ENCODE results near the gene GPR162. TPM values are rescaled to one million over a fixed set of nuclear protein-coding genes. Genes with fewer than 3 reads are reported as not detected.
A peak's percentile ranks its signal among the peaks of the same experiment; 100 is the strongest.

GPR162 gene
- total and polyA plus RNA-seq, 3 experiments from 2014 or later, result 0.11 TPM; not detected in 2

DNA sequence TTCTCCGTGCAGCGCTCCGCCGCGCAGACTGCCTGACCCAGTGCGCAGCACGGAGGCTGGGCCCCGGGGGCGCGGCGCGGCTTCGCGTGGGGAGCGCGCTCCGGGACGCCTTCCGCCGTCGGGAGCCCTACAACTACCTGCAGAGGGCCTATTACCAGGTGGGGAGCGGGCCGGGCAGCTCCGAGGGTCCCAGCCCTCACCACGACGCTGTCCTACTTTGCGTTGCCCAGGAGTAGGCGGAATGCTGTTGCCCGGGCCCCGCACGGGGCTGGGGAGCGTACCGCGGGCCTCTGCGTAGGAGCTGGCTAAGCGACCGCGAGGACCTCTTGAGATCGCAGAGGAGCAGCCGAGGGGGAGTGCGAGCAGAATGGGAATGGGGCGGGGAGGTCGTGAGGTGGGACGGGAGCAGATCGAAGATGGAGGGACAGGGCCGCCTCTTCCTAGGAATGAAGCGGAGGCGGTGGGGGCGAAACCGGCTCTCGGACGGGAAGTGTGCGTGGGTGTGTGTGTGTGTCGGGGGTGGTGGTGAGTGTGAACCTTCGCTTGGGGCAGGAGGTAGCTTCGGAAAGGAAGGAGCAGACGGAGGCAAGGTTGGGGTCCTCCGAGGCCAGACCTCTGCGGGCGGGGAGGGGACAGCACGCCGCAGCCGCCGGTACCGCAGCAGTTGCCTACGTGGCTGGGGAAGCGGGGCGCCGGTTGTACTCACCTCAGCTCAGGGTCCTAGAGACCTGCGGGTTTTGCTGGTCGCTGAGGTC is 7.3 kb downstream of the GPR162 start:
- H3K4me1 Mint-ChIP-seq, result peaks cover 15 to 25% (median 20%) of the 10 kb centered on the region in 3 donors
- Histone ChIP-seq H3K36me3 (ENCODE audit: insufficient read depth, low read length) (no peaks in the 10 kb centered on the region), H3K27ac (ENCODE audit: low read depth, low read length) (peak overlapping the region; percentile 78), H3K4me3 (ENCODE audit: low read length) (peak overlapping the region; percentile 75), H3K9me3 (ENCODE audit: low read length) (no peaks in the 10 kb centered on the region), H3K27me3 (ENCODE audit: insufficient read depth, low read length, poor library complexity, severe bottlenecking) (peaks cover 13% of the 10 kb centered on the region), H3K4me1 (ENCODE audit: insufficient read depth, low read length) (peaks cover 11% of the 10 kb centered on the region)
- peak overlapping the region; percentile 64 to 94 (median 89) for H3K27ac Mint-ChIP-seq
- H3K9me3 Mint-ChIP-seq, result no peaks in the 10 kb centered on the region
- ChIA-PET POLR2A (interaction anchor here (0.6 to 3.1 kb wide), 7 partner anchors 23 to 375 kb away, joined by 3 to 23 read pairs (median 6); partner anchors contain the start of genes CDCA3, COPS7A, MLF2 and SPSB2), CTCF (interaction anchor here (0.9 to 5.8 kb wide), 8 partner anchors 13 to 106 kb away, joined by 3 to 34 read pairs (median 4); partner anchors contain the start of genes COPS7A, MLF2 and SPSB2)
- H3K4me3 Mint-ChIP-seq, result peak overlapping the region; percentile 83 to 97 (median 93)
- DNase-seq, result peak in 2 of 5 donors; percentile 14 to 24
- peaks cover 0 to 17% (median 0%) of the 10 kb centered on the region in 3 donors for H3K36me3 Mint-ChIP-seq
- peaks cover 29 to 44% of the 10 kb centered on the region in 2 donors for H3K27me3 Mint-ChIP-seq

DNA sequence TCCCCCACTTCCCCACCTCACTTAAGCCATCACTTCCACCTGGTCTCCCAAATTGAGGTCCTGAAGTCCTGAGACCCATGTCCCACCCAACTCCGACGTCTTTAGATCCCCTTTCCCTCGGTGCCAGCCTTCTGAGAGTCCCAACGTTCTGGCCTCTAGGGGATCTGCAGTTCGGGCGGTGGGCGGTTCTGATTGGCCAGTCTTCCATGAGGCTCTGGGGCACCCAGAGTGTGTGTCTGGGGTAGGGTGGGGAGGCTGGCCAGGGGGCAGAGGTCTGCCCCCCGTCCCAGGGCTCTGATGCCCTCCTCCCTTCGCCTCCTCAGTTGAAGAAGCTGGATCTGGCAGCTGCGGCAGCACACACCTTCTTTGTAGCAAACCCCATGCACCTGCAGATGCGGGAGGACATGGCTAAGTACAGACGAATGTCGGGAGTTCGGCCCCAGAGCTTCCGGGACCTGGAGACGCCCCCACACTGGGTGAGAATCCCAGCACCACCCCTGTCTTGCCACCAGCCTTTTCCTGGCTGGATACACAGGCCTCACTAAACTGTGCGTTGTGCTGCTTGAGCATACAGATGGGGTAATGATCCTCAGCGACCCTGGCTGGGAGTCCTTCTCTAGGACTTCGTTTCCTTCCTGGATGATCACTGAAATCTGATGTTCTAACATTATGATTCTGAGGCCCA is 8.1 kb downstream of the GPR162 start:
- Mint-ChIP-seq H3K36me3 (peaks cover 0 to 22% (median 0%) of the 10 kb centered on the region in 3 donors), H3K27me3 (peaks cover 26 to 38% of the 10 kb centered on the region in 2 donors), H3K27ac (peak overlapping the region in 7 of 8 donors; percentile 64 to 94 (median 89)), H3K9me3 (no peaks in the 10 kb centered on the region), H3K4me1 (peaks cover 15 to 25% (median 20%) of the 10 kb centered on the region in 3 donors), H3K4me3 (peak overlapping the region; percentile 83 to 97 (median 93))
- H3K9me3 ChIP-seq (ENCODE audit: low read length), result no peaks in the 10 kb centered on the region
- ChIA-PET POLR2A (interaction anchor here (0.8 to 3.1 kb wide), 5 partner anchors 22 to 140 kb away, joined by 3 to 23 read pairs (median 9); partner anchors contain the start of genes CDCA3, COPS7A, MLF2 and TPI1), CTCF (interaction anchor here (0.5 to 5.8 kb wide), 7 partner anchors 13 to 242 kb away, joined by 3 to 34 read pairs (median 5); partner anchors contain the start of genes MLF2 and SPSB2)
- no peak for DNase-seq
- peak overlapping the region; percentile 78 for H3K27ac ChIP-seq (ENCODE audit: low read depth, low read length)
- H3K27me3 ChIP-seq (ENCODE audit: insufficient read depth, low read length, poor library complexity, severe bottlenecking), result peaks cover 11% of the 10 kb centered on the region
- H3K4me1 ChIP-seq (ENCODE audit: insufficient read depth, low read length), result peaks cover 11% of the 10 kb centered on the region
- peak overlapping the region; percentile 75 for H3K4me3 ChIP-seq (ENCODE audit: low read length)
- H3K36me3 ChIP-seq (ENCODE audit: insufficient read depth, low read length), result no peaks in the 10 kb centered on the region

DNA sequence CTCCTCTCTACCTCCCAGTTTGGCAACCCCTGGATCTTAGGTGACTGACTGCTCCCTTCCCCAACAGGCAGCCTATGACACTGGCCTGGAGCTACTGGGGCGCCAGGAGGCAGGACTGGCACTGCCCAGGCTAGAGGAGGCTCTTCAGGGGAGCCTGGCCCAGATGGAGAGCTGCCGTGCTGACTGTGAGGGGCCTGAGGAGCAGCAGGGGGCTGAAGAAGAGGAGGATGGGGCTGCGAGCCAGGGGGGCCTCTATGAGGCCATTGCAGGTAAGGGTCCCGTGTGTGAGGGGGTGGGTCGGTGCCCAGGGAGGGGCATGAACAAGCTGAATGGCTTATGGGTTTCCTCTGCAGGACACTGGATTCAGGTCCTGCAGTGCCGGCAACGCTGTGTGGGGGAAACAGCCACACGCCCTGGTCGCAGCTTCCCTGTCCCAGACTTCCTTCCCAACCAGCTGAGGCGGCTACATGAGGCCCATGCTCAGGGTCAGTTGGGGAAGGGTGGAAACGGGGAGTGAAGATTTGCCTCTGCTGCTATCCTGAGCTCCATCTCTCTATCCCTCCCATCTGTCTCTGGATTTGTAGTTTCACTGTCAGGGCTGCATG is 8.8 kb downstream of the GPR162 start:
- peak overlapping the region in 4 of 8 donors; percentile 19 to 72 (median 32) for H3K27ac Mint-ChIP-seq
- H3K4me3 Mint-ChIP-seq, result peak overlapping the region; percentile 57 to 97 (median 91)
- H3K36me3 Mint-ChIP-seq, result peaks cover 0 to 23% (median 0%) of the 10 kb centered on the region in 3 donors
- ChIA-PET CTCF (interaction anchor here (0.5 to 7.5 kb wide), 4 partner anchors 19 to 241 kb away, joined by 3 to 91 read pairs (median 12); partner anchors contain the start of genes CDCA3, MLF2, SPSB2 and USP5), POLR2A (interaction anchor here (3.1 kb wide), 1 partner anchor 21 kb away, joined by 23 read pairs; the partner anchor contains the start of genes CDCA3 and USP5)
- Histone ChIP-seq H3K27ac (ENCODE audit: low read depth, low read length) (no peak overlapping the region), H3K36me3 (ENCODE audit: insufficient read depth, low read length) (no peaks in the 10 kb centered on the region), H3K9me3 (ENCODE audit: low read length) (no peaks in the 10 kb centered on the region), H3K4me3 (ENCODE audit: low read length) (no peak overlapping the region), H3K27me3 (ENCODE audit: insufficient read depth, low read length, poor library complexity, severe bottlenecking) (peaks cover 4% of the 10 kb centered on the region), H3K4me1 (ENCODE audit: insufficient read depth, low read length) (peaks cover 11% of the 10 kb centered on the region)
- peaks cover 19 to 31% of the 10 kb centered on the region in 2 donors for H3K27me3 Mint-ChIP-seq
- H3K9me3 Mint-ChIP-seq, result no peaks in the 10 kb centered on the region
- DNase-seq, result no peak
- peaks cover 14 to 24% (median 19%) of the 10 kb centered on the region in 3 donors for H3K4me1 Mint-ChIP-seq

- Histone ChIP-seq H3K27ac (ENCODE audit: low read depth, low read length) (no peak overlapping the region), H3K9me3 (ENCODE audit: low read length) (no peaks in the 10 kb centered on the region), H3K4me1 (ENCODE audit: insufficient read depth, low read length) (peaks cover 14% of the 10 kb centered on the region), H3K4me3 (ENCODE audit: low read length) (no peak overlapping the region), H3K27me3 (ENCODE audit: insufficient read depth, low read length, poor library complexity, severe bottlenecking) (peaks cover 3% of the 10 kb centered on the region), H3K36me3 (ENCODE audit: insufficient read depth, low read length) (no peaks in the 10 kb centered on the region)
- Mint-ChIP-seq H3K36me3 (peaks cover 0 to 23% (median 0%) of the 10 kb centered on the region in 3 donors), H3K27me3 (peaks cover 15 to 27% of the 10 kb centered on the region in 2 donors), H3K4me3 (peak overlapping the region in 6 of 7 donors; percentile 44 to 84 (median 48)), H3K9me3 (no peaks in the 10 kb centered on the region), H3K4me1 (peaks cover 15 to 24% (median 17%) of the 10 kb centered on the region in 3 donors), H3K27ac (peak overlapping the region in 3 of 8 donors; percentile 19 to 54 (median 51))
- ChIA-PET CTCF (interaction anchor here (2.1 to 7.5 kb wide), 2 partner anchors 18 to 78 kb away, joined by 10 to 91 read pairs; partner anchors contain the start of genes CDCA3, MLF2 and USP5), POLR2A (no interaction called here)
- DNase-seq, result no peak
Measured at GRCh38 chr12:6830999-6831398, 9.4 kb downstream of the GPR162 start.

- H3K4me3 Mint-ChIP-seq, result peak overlapping the region in 1 of 7 donors; percentile 79
- Histone ChIP-seq H3K27ac (ENCODE audit: low read depth, low read length) (no peak overlapping the region), H3K4me3 (ENCODE audit: low read length) (no peak overlapping the region), H3K4me1 (ENCODE audit: insufficient read depth, low read length) (peaks cover 17% of the 10 kb centered on the region), H3K27me3 (ENCODE audit: insufficient read depth, low read length, poor library complexity, severe bottlenecking) (peaks cover 3% of the 10 kb centered on the region), H3K9me3 (ENCODE audit: low read length) (no peaks in the 10 kb centered on the region), H3K36me3 (ENCODE audit: insufficient read depth, low read length) (no peaks in the 10 kb centered on the region)
- CTCF ChIA-PET, result interaction anchor here (2.1 to 7.5 kb wide), 3 partner anchors 18 to 78 kb away, joined by 10 to 91 read pairs (median 14); partner anchors contain the start of genes CDCA3, MLF2, SPSB2 and USP5
- H3K9me3 Mint-ChIP-seq, result no peaks in the 10 kb centered on the region
- peak overlapping the region in 1 of 8 donors; percentile 29 for H3K27ac Mint-ChIP-seq
- peaks cover 12 to 22% of the 10 kb centered on the region in 2 donors for H3K27me3 Mint-ChIP-seq
- POLR2A ChIA-PET, result interaction anchor here (0.7 kb wide), 1 partner anchor 27 kb away, joined by 3 read pairs; no protein-coding TSS in a partner anchor
- peaks cover 0 to 23% (median 0%) of the 10 kb centered on the region in 3 donors for H3K36me3 Mint-ChIP-seq
- DNase-seq, result no peak
- peaks cover 15 to 24% (median 17%) of the 10 kb centered on the region in 3 donors for H3K4me1 Mint-ChIP-seq
Measured at GRCh38 chr12:6831450-6831995, 9.9 kb downstream of the GPR162 start.

DNA sequence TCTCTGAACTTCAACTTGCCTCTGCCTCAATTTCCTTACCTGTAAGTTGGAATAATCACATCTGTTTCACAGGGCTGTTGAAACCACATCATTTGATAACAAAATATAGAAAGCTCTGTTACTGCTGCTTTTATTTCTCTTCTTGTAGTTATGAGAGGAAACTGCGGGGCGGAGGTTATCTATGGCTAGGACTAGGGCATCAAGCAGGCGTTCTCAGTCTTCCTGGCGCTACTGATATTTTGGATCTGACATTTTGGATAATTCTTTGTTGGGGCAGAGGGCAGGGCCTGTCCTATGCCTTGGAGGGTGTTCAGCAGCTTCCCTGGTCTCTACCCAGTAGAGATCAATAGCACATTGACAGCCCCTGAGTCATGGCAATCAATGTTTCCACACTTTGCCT is 10.5 kb downstream of the GPR162 start:
- Histone ChIP-seq H3K4me1 (ENCODE audit: insufficient read depth, low read length) (peaks cover 17% of the 10 kb centered on the region), H3K36me3 (ENCODE audit: insufficient read depth, low read length) (no peaks in the 10 kb centered on the region), H3K27me3 (ENCODE audit: insufficient read depth, low read length, poor library complexity, severe bottlenecking) (peaks cover 3% of the 10 kb centered on the region), H3K4me3 (ENCODE audit: low read length) (no peak overlapping the region), H3K9me3 (ENCODE audit: low read length) (no peaks in the 10 kb centered on the region), H3K27ac (ENCODE audit: low read depth, low read length) (no peak overlapping the region)
- H3K4me1 Mint-ChIP-seq, result peaks cover 15 to 24% (median 16%) of the 10 kb centered on the region in 3 donors
- no peaks in the 10 kb centered on the region for H3K9me3 Mint-ChIP-seq
- H3K27ac Mint-ChIP-seq, result no peak overlapping the region
- peak overlapping the region in 2 of 7 donors; percentile 33 to 54 for H3K4me3 Mint-ChIP-seq
- peaks cover 12 to 19% of the 10 kb centered on the region in 2 donors for H3K27me3 Mint-ChIP-seq
- POLR2A ChIA-PET, result interaction anchor here (0.7 kb wide), 1 partner anchor 26 kb away, joined by 3 read pairs; no protein-coding TSS in a partner anchor
- CTCF ChIA-PET, result interaction anchor here (1.5 to 7.5 kb wide), 4 partner anchors 17 to 79 kb away, joined by 3 to 91 read pairs (median 12); partner anchors contain the start of genes CDCA3, MLF2, SPSB2 and USP5
- H3K36me3 Mint-ChIP-seq, result peaks cover 0 to 23% (median 0%) of the 10 kb centered on the region in 3 donors
- no peak for DNase-seq
